ENCODE measurements around the gene ALK.

- TF ChIP-seq REST (IDR thresholded peaks at IDR 0.05; ENCODE audit: unreplicated experiment) = no peak
- TF ChIP-seq CTCF (conservative IDR thresholded peaks at IDR 0.05; ENCODE audit: low read depth in 2 of 2) = no peak
- no peak for TF ChIP-seq POLR2AphosphoS5 (IDR thresholded peaks at IDR 0.05; ENCODE audit: low read depth)
- TF ChIP-seq EZH2phosphoT487 (IDR thresholded peaks at IDR 0.05; ENCODE audit: unreplicated experiment) = no peak
- TF ChIP-seq EZH2 (IDR thresholded peaks at IDR 0.05; ENCODE audit: low read depth, unreplicated experiment) = no peak
- TF ChIP-seq ZNF114 (CRISPR knock-in tag; IDR thresholded peaks at IDR 0.05) = no peak
- TF ChIP-seq ZNF462 (CRISPR knock-in tag; IDR thresholded peaks at IDR 0.05) = no peak
- TF ChIP-seq CREB1 (CRISPR knock-in tag; IDR thresholded peaks at IDR 0.05; ENCODE audit: low read depth) = no peak
- TF ChIP-seq ZNF331 (CRISPR knock-in tag; IDR thresholded peaks at IDR 0.05; ENCODE audit: low read depth) = no peak
- no peak for TF ChIP-seq JUNB (IDR thresholded peaks at IDR 0.05; ENCODE audit: unreplicated experiment)
- TF ChIP-seq STAT1 (IDR thresholded peaks at IDR 0.05; ENCODE audit: unreplicated experiment) = no peak
- TF ChIP-seq ETS1 (IDR thresholded peaks at IDR 0.05) = no peak
Observed at GRCh38 chr2:29166242-29167039, 754.9 kb downstream of the ALK start.
